ENCODE measurements around the gene MAB21L3. TPM values are rescaled to one million over a fixed set of nuclear protein-coding genes. Genes with fewer than 3 reads are reported as not detected.

The MAB21L3 gene
- total RNA-seq, 1 experiment from 2014 or later: not detected

DNA sequence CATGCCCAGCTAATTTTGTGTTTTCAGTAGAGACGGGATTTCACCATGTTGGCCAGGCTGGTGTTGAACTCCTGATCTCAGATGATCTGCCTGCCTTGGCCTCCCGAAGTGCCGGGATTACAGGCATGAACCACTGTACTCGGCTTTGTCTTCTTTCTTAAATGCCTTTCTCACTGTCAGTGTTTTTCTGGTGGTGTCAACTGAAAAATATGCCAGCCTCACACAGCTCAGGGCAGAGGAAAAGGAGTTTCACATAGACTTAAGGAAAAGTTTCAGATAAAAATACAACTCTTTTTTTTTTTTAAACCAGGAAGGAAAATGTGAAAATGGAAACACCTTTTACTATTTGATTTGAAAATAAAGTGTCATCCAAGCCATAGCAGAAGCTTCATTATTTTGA, 4.6 kb upstream of the MAB21L3 start:
- no peak for DNase-seq
- Mint-ChIP-seq H3K4me3 (no peak overlapping the region), H3K27ac (no peak overlapping the region), H3K9me3 (no peaks in the 10 kb centered on the region), H3K4me1 (peaks cover 2 to 3% of the 10 kb centered on the region in 2 experiments; a peak in 3 of 4 replicates), H3K27me3 (ENCODE audit: low read depth) (no peaks in the 10 kb centered on the region; the same call in 1 of the 2 replicates), H3K36me3 (ENCODE audit: insufficient read depth in 1 of 3, low read depth in 3 of 3) (no peaks in the 10 kb centered on the region)
- Histone ChIP-seq H2BK12ac (ENCODE audit: insufficient read length, low read depth, low read length) (no peak overlapping the region), H4K91ac (ENCODE audit: insufficient read length, low read depth, low read length) (no peak overlapping the region), H3K79me2 (ENCODE audit: insufficient read depth, low read length) (no peaks in the 10 kb centered on the region), H3K4ac (ENCODE audit: low read depth, low read length) (no peak overlapping the region), H2AK5ac (ENCODE audit: insufficient read length, low read length) (no peak overlapping the region), H2AFZ (ENCODE audit: low read length) (no peak overlapping the region), H3K27me3 (ENCODE audit: insufficient read depth, low read length) (no peaks in the 10 kb centered on the region), H2BK120ac (ENCODE audit: low read depth, low read length, poor library complexity, severe bottlenecking) (no peak overlapping the region), H2BK15ac (ENCODE audit: low read depth, low read length) (no peak overlapping the region), H2BK20ac (ENCODE audit: low read depth, low read length, poor library complexity, severe bottlenecking) (no peak overlapping the region), H3K79me1 (ENCODE audit: insufficient read depth, low read depth, low read length, poor library complexity, severe bottlenecking) (no peaks in the 10 kb centered on the region), H4K8ac (replicated peaks; ENCODE audit: insufficient read length, low read depth, low read length) (no peak overlapping the region), H3K56ac (ENCODE audit: insufficient read length, low read depth, low read length) (no peak overlapping the region), H2BK5ac (ENCODE audit: insufficient read length, low read length) (no peak overlapping the region), H3K23me2 (ENCODE audit: insufficient read length, low read depth, low read length, poor library complexity, severe bottlenecking) (no peaks in the 10 kb centered on the region), H3K4me1 (ENCODE audit: insufficient read depth, low read length) (no peaks in the 10 kb centered on the region), H3K9ac (ENCODE audit: extremely low read depth, insufficient read length, low read length) (no peak overlapping the region), H4K5ac (ENCODE audit: insufficient read length, low read depth, low read length) (no peak overlapping the region), H3K9me3 (ENCODE audit: control insufficient read depth, low read depth, low read length) (no peaks in the 10 kb centered on the region), H3K14ac (ENCODE audit: insufficient read depth, low read length) (no peak overlapping the region), H3T11ph (ENCODE audit: low read length) (no peak overlapping the region), H3K18ac (ENCODE audit: insufficient read length, low read depth, low read length) (no peak overlapping the region), H4K20me1 (ENCODE audit: control insufficient read depth, insufficient read depth, insufficient read length) (no peaks in the 10 kb centered on the region), H3K27ac (ENCODE audit: insufficient read length, low read depth, low read length) (no peak overlapping the region), H3K4me2 (ENCODE audit: insufficient read depth, insufficient read length, low read length) (no peak overlapping the region), H3K23ac (ENCODE audit: insufficient read length, low read depth, low read length) (no peak overlapping the region)
- no CpG with 5 or more reads among the region's 4 CpGs for WGBS (ENCODE audit: extremely low coverage, insufficient read length, low lambda C conversion rate)
- TF ChIP-seq, protein P1, sequence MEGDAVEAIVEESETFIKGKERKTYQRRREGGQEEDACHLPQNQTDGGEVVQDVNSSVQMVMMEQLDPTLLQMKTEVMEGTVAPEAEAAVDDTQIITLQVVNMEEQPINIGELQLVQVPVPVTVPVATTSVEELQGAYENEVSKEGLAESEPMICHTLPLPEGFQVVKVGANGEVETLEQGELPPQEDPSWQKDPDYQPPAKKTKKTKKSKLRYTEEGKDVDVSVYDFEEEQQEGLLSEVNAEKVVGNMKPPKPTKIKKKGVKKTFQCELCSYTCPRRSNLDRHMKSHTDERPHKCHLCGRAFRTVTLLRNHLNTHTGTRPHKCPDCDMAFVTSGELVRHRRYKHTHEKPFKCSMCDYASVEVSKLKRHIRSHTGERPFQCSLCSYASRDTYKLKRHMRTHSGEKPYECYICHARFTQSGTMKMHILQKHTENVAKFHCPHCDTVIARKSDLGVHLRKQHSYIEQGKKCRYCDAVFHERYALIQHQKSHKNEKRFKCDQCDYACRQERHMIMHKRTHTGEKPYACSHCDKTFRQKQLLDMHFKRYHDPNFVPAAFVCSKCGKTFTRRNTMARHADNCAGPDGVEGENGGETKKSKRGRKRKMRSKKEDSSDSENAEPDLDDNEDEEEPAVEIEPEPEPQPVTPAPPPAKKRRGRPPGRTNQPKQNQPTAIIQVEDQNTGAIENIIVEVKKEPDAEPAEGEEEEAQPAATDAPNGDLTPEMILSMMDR (conservative IDR thresholded peaks at IDR 0.05): no peak
